Measurements from ENCODE around the gene FBXO36. TPM values are rescaled to one million over a fixed set of nuclear protein-coding genes. Genes with fewer than 3 reads are reported as not detected.

The FBXO36 gene
- total and polyA plus RNA-seq, 2 donors (not counting 1 experiment from before 2014, with no cell fraction given): 0.49 to 1.5 TPM

- DNase-seq (no peak), ATAC-seq (ENCODE audit: low read depth) (no peak)
- Mint-ChIP-seq H3K4me3 (no peak overlapping the region), H3K4me1 (peaks cover 3% of the 10 kb centered on the region), H3K27me3 (no peaks in the 10 kb centered on the region), H3K9me3 (ENCODE audit: insufficient read depth) (no peaks in the 10 kb centered on the region), H3K27ac (no peak overlapping the region)
- Histone ChIP-seq H3K4me1 (ENCODE audit: control insufficient read depth in 2 of 2, insufficient read depth in 2 of 2, low read length in 2 of 2) (no peaks in the 10 kb centered on the region), H4K20me1 (ENCODE audit: control insufficient read depth, insufficient read depth, low read length, poor library complexity, severe bottlenecking) (no peaks in the 10 kb centered on the region), H3K4me3 (ENCODE audit: control extremely low read depth in 1 of 5, extremely low read depth in 1 of 5, insufficient read depth in 1 of 5, low read depth in 2 of 5, low read length in 4 of 5) (no peak overlapping the region), H3K9me3 (ENCODE audit: control extremely low read depth in 1 of 3, control insufficient read depth in 2 of 3, insufficient read depth in 1 of 3, low read length in 2 of 3) (no peaks in the 10 kb centered on the region), H3K36me3 (replicated peaks in 1 of 2; ENCODE audit: control extremely low read depth in 1 of 2, control insufficient read depth in 1 of 2, extremely low read depth in 1 of 2, insufficient read depth in 2 of 2, low read length in 1 of 2) (no peaks in the 10 kb centered on the region), H3K27ac (ENCODE audit: low read length in 2 of 2) (no peak overlapping the region), H3K9ac (ENCODE audit: low read length) (no peak overlapping the region), H3K4me2 (replicated peaks; ENCODE audit: low read depth, low read length, poor library complexity, severe bottlenecking) (no peak overlapping the region), H3K79me2 (ENCODE audit: control insufficient read depth, insufficient read depth, low read length) (no peaks in the 10 kb centered on the region), H3K27me3 (replicated peaks in 1 of 4; ENCODE audit: control extremely low read depth in 1 of 4, control insufficient read depth in 3 of 4, insufficient read depth in 4 of 4, low read length in 3 of 4) (no peaks in the 10 kb centered on the region), H2AFZ (ENCODE audit: insufficient read depth, low read depth, low read length, poor library complexity, severe bottlenecking) (no peak overlapping the region)
- intact Hi-C loops (cut with micrococcal nuclease): no loop called here
- POLR2A ChIA-PET: no interaction called here
- 86% methylated on average over 1 of the region's 4 CpGs for WGBS (ENCODE audit: insufficient coverage)
- TF ChIP-seq EZH2 (IDR thresholded peaks at IDR 0.05; ENCODE audit: borderline replicate concordance, insufficient read depth, low read depth, low read length, poor library complexity, severe bottlenecking): no peak
- TF ChIP-seq CTCF (IDR thresholded peaks at IDR 0.05): no peak
- CTCF ChIA-PET: interaction anchor here (1.1 kb wide), 1 partner anchor 19 kb away, joined by 3 read pairs; no protein-coding TSS in a partner anchor
These were observed 125.8 kb downstream of the FBXO36 start for GRCh38 chr2:230048010-230048671.

GRCh38 chr2:230050136-230050535 is 127.8 kb downstream of the FBXO36 start:
- Histone ChIP-seq H3K36me3 (replicated peaks in 1 of 2; ENCODE audit: control extremely low read depth in 1 of 2, control insufficient read depth in 1 of 2, extremely low read depth in 1 of 2, insufficient read depth in 2 of 2, low read length in 1 of 2) (no peaks in the 10 kb centered on the region), H3K4me2 (replicated peaks; ENCODE audit: low read depth, low read length, poor library complexity, severe bottlenecking) (no peak overlapping the region), H4K20me1 (ENCODE audit: control insufficient read depth, insufficient read depth, low read length, poor library complexity, severe bottlenecking) (no peaks in the 10 kb centered on the region), H3K27ac (ENCODE audit: low read length in 2 of 2) (no peak overlapping the region), H3K4me3 (ENCODE audit: control extremely low read depth in 1 of 5, extremely low read depth in 1 of 5, insufficient read depth in 1 of 5, low read depth in 2 of 5, low read length in 4 of 5) (no peak overlapping the region), H3K9ac (ENCODE audit: low read length) (no peak overlapping the region), H3K4me1 (ENCODE audit: control insufficient read depth in 2 of 2, insufficient read depth in 2 of 2, low read length in 2 of 2) (no peaks in the 10 kb centered on the region), H3K79me2 (ENCODE audit: control insufficient read depth, insufficient read depth, low read length) (no peaks in the 10 kb centered on the region), H2AFZ (ENCODE audit: insufficient read depth, low read depth, low read length, poor library complexity, severe bottlenecking) (no peak overlapping the region), H3K27me3 (replicated peaks in 1 of 4; ENCODE audit: control extremely low read depth in 1 of 4, control insufficient read depth in 3 of 4, insufficient read depth in 4 of 4, low read length in 3 of 4) (no peaks in the 10 kb centered on the region), H3K9me3 (ENCODE audit: control extremely low read depth in 1 of 3, control insufficient read depth in 2 of 3, insufficient read depth in 1 of 3, low read length in 2 of 3) (no peaks in the 10 kb centered on the region)
- intact Hi-C loops (cut with micrococcal nuclease): no loop called here
- Mint-ChIP-seq H3K9me3 (ENCODE audit: insufficient read depth) (no peaks in the 10 kb centered on the region), H3K4me3 (no peak overlapping the region), H3K4me1 (peaks cover 7% of the 10 kb centered on the region), H3K27ac (no peak overlapping the region), H3K27me3 (no peaks in the 10 kb centered on the region)
- DNase-seq (no peak), ATAC-seq (ENCODE audit: low read depth) (no peak)
- ChIA-PET POLR2A (no interaction called here), CTCF (interaction anchor here (2.5 kb wide), 1 partner anchor 18 kb away, joined by 12 read pairs; the partner anchor contains the start of gene SLC16A14)
- no CpG with 5 or more reads among the region's 3 CpGs for WGBS (ENCODE audit: insufficient coverage)
- TF ChIP-seq EZH2 (IDR thresholded peaks at IDR 0.05; ENCODE audit: borderline replicate concordance, insufficient read depth, low read depth, low read length, poor library complexity, severe bottlenecking) (no peak), CTCF (IDR thresholded peaks at IDR 0.05) (no peak)
